GM23338 (cell line): ENCODE data around the gene LMBR1. TPM values are rescaled to one million over a fixed set of nuclear protein-coding genes. Genes with fewer than 3 reads are reported as not detected.

ENCODE experiments used
- ATAC-seq: fragments of 200-7000 bp; cut with Tn5 transposase; 3 replicates; pipeline ENCODE4 v1.9.1; 2020
- DNase-seq: peaks from one replicate; pipeline ENCODE4 v3.0.0-alpha.2; 2015; ENCODE audit warnings: low spot score
- H2AFZ ChIP-seq: fragments of 200-600 bp; sonication (generic); 2 replicates; pipeline ENCODE4 v1.8.0; 2016; ENCODE audit warnings: antibody characterized with exemption, mild to moderate bottlenecking, moderate library complexity
- H3F3A ChIP-seq: fragments of 200-600 bp; sonication (generic); replicated peaks from 2 replicates; pipeline ENCODE4 v1.8.0; 2017; ENCODE audit warnings: antibody characterized with exemption, mixed run types, low read depth
- H3K27ac ChIP-seq: fragments of 200-600 bp; sonication (generic); 2 replicates; pipeline ENCODE4 v1.6.1; 2016; ENCODE audit warnings: low read depth
- H3K27me3 ChIP-seq: fragments of 200-600 bp; sonication (generic); 2 replicates; pipeline ENCODE4 v1.8.0; 2016; ENCODE audit warnings: mild to moderate bottlenecking, mixed run types, moderate library complexity; ENCODE audit not compliant: insufficient read depth
- H3K36me3 ChIP-seq: fragments of 200-600 bp; sonication (generic); 2 replicates; pipeline ENCODE4 v1.8.0; 2016; ENCODE audit warnings: mild to moderate bottlenecking; ENCODE audit not compliant: insufficient read depth
- H3K4me1 ChIP-seq: fragments of 200-600 bp; sonication (generic); 2 replicates; pipeline ENCODE4 v1.8.0; 2016; ENCODE audit warnings: mild to moderate bottlenecking, moderate library complexity; ENCODE audit not compliant: insufficient read depth
- H3K4me2 ChIP-seq: fragments of 200-600 bp; sonication (generic); 2 replicates; pipeline ENCODE4 v1.7.1; 2017; ENCODE audit warnings: mixed run types
- H3K4me3 ChIP-seq: fragments of 200-600 bp; sonication (generic); 2 replicates; pipeline ENCODE4 v1.6.1; 2016; ENCODE audit warnings: mixed run types
- H3K79me2 ChIP-seq: fragments of 200-600 bp; sonication (generic); replicated peaks from 2 replicates; pipeline ENCODE4 v1.8.0; 2017; ENCODE audit warnings: mild to moderate bottlenecking; ENCODE audit not compliant: insufficient read depth
- H3K9me2 ChIP-seq: fragments of 200-600 bp; sonication (generic); 2 replicates; pipeline ENCODE4 v1.8.0; 2017; ENCODE audit not compliant: insufficient read depth
- H4K20me1 ChIP-seq: fragments of 200-600 bp; sonication (generic); replicated peaks from 2 replicates; pipeline ENCODE4 v1.8.0; 2017; ENCODE audit warnings: mild to moderate bottlenecking; ENCODE audit not compliant: insufficient read depth
- H3K27ac Mint-ChIP-seq: 2 replicates; pipeline ENCODE4 v1.8.0; 2020; ENCODE audit warnings: inconsistent platforms, mild to moderate bottlenecking, moderate library complexity, mixed read lengths
- H3K27me3 Mint-ChIP-seq: 3 replicates; pipeline ENCODE4 v1.8.0; 2022; ENCODE audit warnings: low read depth, mild to moderate bottlenecking, moderate library complexity, mixed read lengths, inconsistent platforms; ENCODE audit not compliant: insufficient read depth, poor library complexity
- H3K36me3 Mint-ChIP-seq: 3 replicates; pipeline ENCODE4 v1.8.0; 2021; ENCODE audit warnings: low read depth, mild to moderate bottlenecking, inconsistent platforms, moderate library complexity, mixed read lengths
- H3K4me1 Mint-ChIP-seq: 3 replicates; pipeline ENCODE4 v1.8.0; 2020; ENCODE audit warnings: mild to moderate bottlenecking, inconsistent platforms, mixed read lengths
- H3K4me3 Mint-ChIP-seq: 3 replicates; pipeline ENCODE4 v1.8.0; 2021; ENCODE audit warnings: moderate library complexity, mild to moderate bottlenecking, inconsistent platforms, mixed read lengths
- H3K9me3 Mint-ChIP-seq: 3 replicates; pipeline ENCODE4 v1.8.0; 2020; ENCODE audit warnings: moderate library complexity, mild to moderate bottlenecking, inconsistent platforms, mixed read lengths
- CREB1 ChIP-seq: fragments of 250-450 bp; sonication (Bioruptor Pico); IDR thresholded peaks from 2 replicates; pipeline ENCODE4 v1.5.0; 2020; ENCODE audit warnings: low read depth, mild to moderate bottlenecking, moderate library complexity
- EZH2 ChIP-seq: fragments of 200-600 bp; sonication (generic); IDR thresholded peaks from one replicate; pipeline ENCODE4 v1.8.0; 2017; ENCODE audit warnings: antibody characterized with exemption, mild to moderate bottlenecking, low read depth; ENCODE audit not compliant: unreplicated experiment
- EZH2phosphoT487 ChIP-seq: fragments of 200-600 bp; sonication (generic); IDR thresholded peaks from one replicate; pipeline ENCODE4 v1.8.1; 2018; ENCODE audit warnings: antibody characterized with exemption; ENCODE audit not compliant: unreplicated experiment
- POLR2AphosphoS5 ChIP-seq: IDR thresholded peaks from 2 replicates; pipeline ENCODE4 v1.6.1; 2016; ENCODE audit warnings: antibody characterized with exemption, low read depth
- ZNF114 ChIP-seq: fragments of 250-450 bp; sonication (Bioruptor Pico); IDR thresholded peaks from 2 replicates; pipeline ENCODE4 v1.5.0; 2020; ENCODE audit warnings: mild to moderate bottlenecking, moderate library complexity
- polyA plus RNA-seq: library from polyadenylated mRNA; unstranded; fragments of >200 nt; fragmentation: Nextera tagmentation; extraction: Ambion mirVana; gene quantifications from 2 replicates; pipeline ENCODE4 v1.2.1, GENCODE V29; 2016
- total RNA-seq: library from RNA; depleted of rRNA; stranded (reverse); fragments of >200 nt; shearing (Covaris generic); gene quantifications from 2 replicates; pipeline ENCODE4 v1.2.3, GENCODE V29; 2014
- TF ChIP-seq, protein P1 (sequence below): IDR thresholded peaks from 2 replicates; pipeline ENCODE4 v1.6.1; 2016; ENCODE audit warnings: antibody characterized with exemption

LMBR1 gene
- total and polyA plus RNA-seq, 2 experiments from 2014 or later: 21.8 to 90.1 TPM

GRCh38 chr7:156778201-156778600 lies 114.8 kb downstream of the LMBR1 start:
- H3K4me1 ChIP-seq: no peaks in the 10 kb centered on the region
- Mint-ChIP-seq H3K27me3 (no peaks in the 10 kb centered on the region), H3K4me1 (peaks cover 5% of the 10 kb centered on the region; the same call in 2 of the 3 replicates), H3K27ac (no peak overlapping the region), H3K4me3 (no peak overlapping the region), H3K9me3 (no peaks in the 10 kb centered on the region), H3K36me3 (peaks cover 8% of the 10 kb centered on the region; the same call in 2 of the 3 replicates)
- H3K4me3 ChIP-seq: no peak overlapping the region
- ATAC-seq (no peak), DNase-seq (no peak)
- no peaks in the 10 kb centered on the region; the same call in 1 of the 2 replicates for H3K9me2 ChIP-seq
- H3K79me2 ChIP-seq: no peaks in the 10 kb centered on the region
- H3K27me3 ChIP-seq: no peaks in the 10 kb centered on the region
- no peak overlapping the region for H2AFZ ChIP-seq
- H3K27ac ChIP-seq: no peak overlapping the region
- H3F3A ChIP-seq: no peaks in the 10 kb centered on the region
- H4K20me1 ChIP-seq: no peaks in the 10 kb centered on the region; the same call in 1 of the 2 replicates
- no peak overlapping the region for H3K4me2 ChIP-seq
- TF ChIP-seq EZH2phosphoT487: no peak
- TF ChIP-seq ZNF114 (CRISPR knock-in tag): no peak
- no peak for TF ChIP-seq POLR2AphosphoS5
- no peak for TF ChIP-seq CREB1 (CRISPR knock-in tag)
- no peaks in the 10 kb centered on the region for H3K36me3 ChIP-seq

- Mint-ChIP-seq H3K4me3 (no peak overlapping the region), H3K9me3 (no peaks in the 10 kb centered on the region), H3K27ac (no peak overlapping the region), H3K36me3 (peaks cover 3% of the 10 kb centered on the region; the same call in 1 of the 3 replicates), H3K27me3 (no peaks in the 10 kb centered on the region), H3K4me1 (peaks cover 5% of the 10 kb centered on the region; the same call in 2 of the 3 replicates)
- TF ChIP-seq, protein P1, sequence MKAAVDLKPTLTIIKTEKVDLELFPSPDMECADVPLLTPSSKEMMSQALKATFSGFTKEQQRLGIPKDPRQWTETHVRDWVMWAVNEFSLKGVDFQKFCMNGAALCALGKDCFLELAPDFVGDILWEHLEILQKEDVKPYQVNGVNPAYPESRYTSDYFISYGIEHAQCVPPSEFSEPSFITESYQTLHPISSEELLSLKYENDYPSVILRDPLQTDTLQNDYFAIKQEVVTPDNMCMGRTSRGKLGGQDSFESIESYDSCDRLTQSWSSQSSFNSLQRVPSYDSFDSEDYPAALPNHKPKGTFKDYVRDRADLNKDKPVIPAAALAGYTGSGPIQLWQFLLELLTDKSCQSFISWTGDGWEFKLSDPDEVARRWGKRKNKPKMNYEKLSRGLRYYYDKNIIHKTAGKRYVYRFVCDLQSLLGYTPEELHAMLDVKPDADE: no peak
- TF ChIP-seq ZNF114 (CRISPR knock-in tag): no peak
- TF ChIP-seq EZH2phosphoT487: no peak
- TF ChIP-seq CREB1 (CRISPR knock-in tag): no peak
- H3K27ac ChIP-seq: no peak overlapping the region
- H3K27me3 ChIP-seq: no peaks in the 10 kb centered on the region
- no peak overlapping the region for H3K4me2 ChIP-seq
- no peaks in the 10 kb centered on the region for H3K36me3 ChIP-seq
- H3K4me1 ChIP-seq: no peaks in the 10 kb centered on the region
- no peaks in the 10 kb centered on the region; the same call in 1 of the 2 replicates for H4K20me1 ChIP-seq
- ATAC-seq (no peak), DNase-seq (no peak)
- H3K79me2 ChIP-seq: no peaks in the 10 kb centered on the region
- no peak overlapping the region for H2AFZ ChIP-seq
- H3F3A ChIP-seq: no peaks in the 10 kb centered on the region
- H3K9me2 ChIP-seq: no peaks in the 10 kb centered on the region; the same call in 1 of the 2 replicates
- H3K4me3 ChIP-seq: no peak overlapping the region
Measured at GRCh38 chr7:156777364-156778069, 115.5 kb downstream of the LMBR1 start.

- no peak for ATAC-seq
- TF ChIP-seq EZH2: no peak
- TF ChIP-seq, protein P1: no peak
Measured at GRCh38 chr7:156776527-156776926, 116.5 kb downstream of the LMBR1 start.

More at GRCh38 chr7:156776527-156776926, 116.5 kb downstream of the LMBR1 start:
- Mint-ChIP-seq H3K27me3 (no peaks in the 10 kb centered on the region), H3K36me3 (peaks cover 3% of the 10 kb centered on the region; the same call in 1 of the 3 replicates), H3K4me1 (peaks cover 5% of the 10 kb centered on the region; the same call in 2 of the 3 replicates), H3K4me3 (no peak overlapping the region), H3K9me3 (no peaks in the 10 kb centered on the region), H3K27ac (no peak overlapping the region)
- Histone ChIP-seq H3K27ac (no peak overlapping the region), H3K27me3 (no peaks in the 10 kb centered on the region), H3F3A (no peaks in the 10 kb centered on the region), H3K79me2 (0 out of 2 replicates have a peak, but pooled peaks cover 3% of the 10 kb centered on the region), H4K20me1 (no peaks in the 10 kb centered on the region; the same call in 1 of the 2 replicates), H2AFZ (no peak overlapping the region), H3K4me2 (no peak overlapping the region), H3K4me1 (no peaks in the 10 kb centered on the region), H3K9me2 (no peaks in the 10 kb centered on the region), H3K4me3 (no peak overlapping the region), H3K36me3 (no peaks in the 10 kb centered on the region)
- DNase-seq: no peak
